ENCODE measurements around the gene CYB561A3.

DNA sequence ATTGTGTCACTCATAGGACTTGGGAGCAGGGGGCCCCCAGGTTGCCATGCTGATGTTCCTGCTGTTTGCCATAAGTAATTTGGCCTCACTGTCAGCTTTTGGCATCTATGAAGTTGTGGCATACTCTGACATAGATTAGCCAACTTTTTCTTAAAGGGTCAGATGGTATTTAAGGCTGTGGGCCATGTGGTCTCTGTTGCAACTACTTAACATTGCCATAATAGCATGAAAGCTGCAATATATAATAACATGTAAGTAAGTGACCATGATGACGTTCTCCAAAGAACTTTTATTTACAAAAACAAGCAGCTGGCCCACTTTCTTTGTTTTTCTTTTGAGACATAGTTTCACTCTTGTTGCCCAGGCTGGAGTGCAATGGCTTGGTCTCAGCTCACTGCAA is 28.5 kb upstream of the CYB561A3 start:
- TF ChIP-seq POLR2A (IDR thresholded peaks at IDR 0.05) (no peak), POLR2AphosphoS5 (IDR thresholded peaks at IDR 0.05) (no peak)
- TF ChIP-seq, protein P1, sequence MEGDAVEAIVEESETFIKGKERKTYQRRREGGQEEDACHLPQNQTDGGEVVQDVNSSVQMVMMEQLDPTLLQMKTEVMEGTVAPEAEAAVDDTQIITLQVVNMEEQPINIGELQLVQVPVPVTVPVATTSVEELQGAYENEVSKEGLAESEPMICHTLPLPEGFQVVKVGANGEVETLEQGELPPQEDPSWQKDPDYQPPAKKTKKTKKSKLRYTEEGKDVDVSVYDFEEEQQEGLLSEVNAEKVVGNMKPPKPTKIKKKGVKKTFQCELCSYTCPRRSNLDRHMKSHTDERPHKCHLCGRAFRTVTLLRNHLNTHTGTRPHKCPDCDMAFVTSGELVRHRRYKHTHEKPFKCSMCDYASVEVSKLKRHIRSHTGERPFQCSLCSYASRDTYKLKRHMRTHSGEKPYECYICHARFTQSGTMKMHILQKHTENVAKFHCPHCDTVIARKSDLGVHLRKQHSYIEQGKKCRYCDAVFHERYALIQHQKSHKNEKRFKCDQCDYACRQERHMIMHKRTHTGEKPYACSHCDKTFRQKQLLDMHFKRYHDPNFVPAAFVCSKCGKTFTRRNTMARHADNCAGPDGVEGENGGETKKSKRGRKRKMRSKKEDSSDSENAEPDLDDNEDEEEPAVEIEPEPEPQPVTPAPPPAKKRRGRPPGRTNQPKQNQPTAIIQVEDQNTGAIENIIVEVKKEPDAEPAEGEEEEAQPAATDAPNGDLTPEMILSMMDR (IDR thresholded peaks at IDR 0.05) = no peak
